Right lobe of liver (tissue), 6 donors: ENCODE measurements around the gene NUDT6. TPM values are rescaled to one million over a fixed set of nuclear protein-coding genes. Genes with fewer than 3 reads are reported as not detected.

Source experiments
- ATAC-seq, 4 donors: fragments of 200-7000 bp; cut with Tn5 transposase; one replicate each; pipeline ENCODE4 v1.9.1; 2020; ENCODE audit warnings: mild to moderate bottlenecking in 4 of 4, moderate library complexity in 4 of 4
- DNase-seq, 3 donors: peaks; one replicate each; pipeline ENCODE4 v3.0.0-alpha.2; 2020
- H3K27ac ChIP-seq, 3 donors: fragments of 200-600 bp; one replicate each; pipeline ENCODE4 v1.8.0; 2022
- H3K27me3 ChIP-seq, 2 donors: fragments of 200-600 bp; one replicate each; pipeline ENCODE4 v1.8.0; 2022
- H3K36me3 ChIP-seq, 4 donors: fragments of 200-600 bp; sonication (generic) in 1 of 4; one replicate each; pipeline versions ENCODE4 v1.5.1 to v1.8.0; 2017 to 2022; ENCODE audit warnings: control low read depth in 1 of 4
- H3K4me1 ChIP-seq, 4 donors: fragments of 200-600 bp; sonication (generic) in 1 of 4; one replicate each; pipeline versions ENCODE4 v1.5.1 to v1.8.0; 2017 to 2022; ENCODE audit warnings: control low read depth in 1 of 4
- H3K4me3 ChIP-seq, 3 donors: fragments of 200-600 bp; one replicate each; pipeline ENCODE4 v1.8.0; 2022
- H3K9me3 ChIP-seq, 4 donors: fragments of 200-600 bp; sonication (generic) in 1 of 4; one replicate each; pipeline versions ENCODE4 v1.5.1 to v1.8.0; 2017 to 2022; ENCODE audit warnings: control low read depth in 1 of 4
- POLR2A ChIP-seq: fragments of 450-650 bp; IDR thresholded peaks from one replicate; pipeline ENCODE4 v1.6.1; 2017; ENCODE audit warnings: antibody characterized with exemption, mild to moderate bottlenecking
- WGBS: methylation state at CpG from one replicate; pipeline ENCODE4 v1.1.6; 2018; ENCODE audit warnings: low coverage, low lambda C conversion rate; ENCODE audit not compliant: insufficient coverage; ENCODE audit errors: missing lambda C conversion rate; 5-methylcytosine and 5-hydroxymethylcytosine counted together
- intact Hi-C, 2 donors: fragments of 100-400 bp; cut with DNase I; formaldehyde crosslinking; loops; one replicate each; pipeline versions ENCODE4 v1.11.2 to v1.14.1; 2022
- total RNA-seq, 6 experiments: library from RNA; depleted of rRNA in 2 of 6; stranded (reverse); fragments of >200 nt in 2 of 6; fragmentation: NEBNext Ultra II Directional in 3 of 6; extraction: Animal tissue kit (Norgen Biotek cat#: 25700) in 3 of 6; gene quantifications; one replicate each; pipeline versions ENCODE4 v1.1.0 to v1.2.4, GENCODE V29; 2016 to 2023
- TF ChIP-seq, protein P1 (sequence below), 4 donors: fragments of 200-600 bp in 3 of 4; fragments of 450-650 bp in 1 of 4; IDR thresholded peaks; one replicate each; pipeline versions ENCODE4 v1.5.1 to v1.8.0; 2016 to 2022; ENCODE audit warnings: antibody characterized with exemption in 4 of 4, mild to moderate bottlenecking in 2 of 4
- donor health status: DM: no; HTN: yes; CAD: no.
- donor health status: DM: no; HTN: no; CAD: no.
- donor health status: DM: no; HTN: no; CAD: no.
- donor health status: DM: no; HTN: yes; CAD: no.
- donor health status: DM: no; HTN: yes; CAD: no.

NUDT6 gene
- total RNA-seq, 6 experiments from 2014 or later, result 8.0 to 20.5 (median 17.1) TPM

DNA sequence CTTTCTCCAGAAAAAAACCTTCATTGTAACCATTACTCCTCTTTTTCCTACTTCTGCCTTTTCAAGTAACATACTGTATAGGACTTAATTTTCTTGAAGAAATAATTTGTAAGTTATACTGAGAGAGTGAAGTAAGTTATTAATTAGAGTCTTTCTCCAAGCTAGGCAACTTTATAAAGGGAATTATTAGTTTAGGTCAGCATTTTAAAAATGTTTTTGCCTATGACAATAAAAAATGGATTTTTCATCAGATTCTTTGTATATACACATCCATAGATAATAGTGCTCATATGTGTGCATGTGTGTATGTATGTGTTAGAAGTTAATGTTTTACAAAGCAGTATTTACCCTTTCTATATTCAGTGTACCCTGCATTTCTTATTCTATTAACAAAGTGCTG is 10.4 kb upstream of the NUDT6 start:
- intact Hi-C loops, result loop anchor here in 1 of 2 donors (10.0 kb wide), 1 partner anchor 188 kb away; no protein-coding TSS in a partner anchor
- ATAC-seq, result no peak
- no peaks in the 10 kb centered on the region for H3K9me3 ChIP-seq
- H3K36me3 ChIP-seq, result peaks cover 0 to 29% (median 8%) of the 10 kb centered on the region in 4 donors
- no peaks in the 10 kb centered on the region for H3K4me1 ChIP-seq
- no peak overlapping the region for H3K27ac ChIP-seq
- DNase-seq, result no peak
- no peak overlapping the region for H3K4me3 ChIP-seq
- TF ChIP-seq, protein P1, sequence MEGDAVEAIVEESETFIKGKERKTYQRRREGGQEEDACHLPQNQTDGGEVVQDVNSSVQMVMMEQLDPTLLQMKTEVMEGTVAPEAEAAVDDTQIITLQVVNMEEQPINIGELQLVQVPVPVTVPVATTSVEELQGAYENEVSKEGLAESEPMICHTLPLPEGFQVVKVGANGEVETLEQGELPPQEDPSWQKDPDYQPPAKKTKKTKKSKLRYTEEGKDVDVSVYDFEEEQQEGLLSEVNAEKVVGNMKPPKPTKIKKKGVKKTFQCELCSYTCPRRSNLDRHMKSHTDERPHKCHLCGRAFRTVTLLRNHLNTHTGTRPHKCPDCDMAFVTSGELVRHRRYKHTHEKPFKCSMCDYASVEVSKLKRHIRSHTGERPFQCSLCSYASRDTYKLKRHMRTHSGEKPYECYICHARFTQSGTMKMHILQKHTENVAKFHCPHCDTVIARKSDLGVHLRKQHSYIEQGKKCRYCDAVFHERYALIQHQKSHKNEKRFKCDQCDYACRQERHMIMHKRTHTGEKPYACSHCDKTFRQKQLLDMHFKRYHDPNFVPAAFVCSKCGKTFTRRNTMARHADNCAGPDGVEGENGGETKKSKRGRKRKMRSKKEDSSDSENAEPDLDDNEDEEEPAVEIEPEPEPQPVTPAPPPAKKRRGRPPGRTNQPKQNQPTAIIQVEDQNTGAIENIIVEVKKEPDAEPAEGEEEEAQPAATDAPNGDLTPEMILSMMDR (IDR thresholded peaks at IDR 0.05), result no peak
- no peak for TF ChIP-seq POLR2A
- H3K27me3 ChIP-seq, result no peaks in the 10 kb centered on the region

DNA sequence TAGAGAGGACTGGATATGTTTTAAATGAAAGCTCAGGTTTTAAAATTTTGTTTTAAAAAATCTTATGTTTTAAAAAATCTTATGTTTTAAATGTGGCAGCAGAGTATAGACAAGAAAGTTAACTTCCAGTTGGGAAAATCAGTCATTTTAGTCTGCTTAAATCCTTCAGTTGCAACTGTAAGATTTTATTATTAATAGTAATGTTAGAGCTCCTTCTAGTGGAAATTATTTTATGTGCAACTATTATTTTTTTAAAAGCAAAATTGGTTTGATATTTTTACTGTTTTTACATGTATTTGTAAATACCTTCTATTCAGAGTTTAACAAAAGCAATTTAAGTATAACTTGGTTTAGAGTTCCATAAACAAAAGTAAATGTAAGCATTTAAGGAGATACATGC is 8.5 kb upstream of the NUDT6 start:
- no peak for TF ChIP-seq POLR2A
- TF ChIP-seq, protein P1 (IDR thresholded peaks at IDR 0.05), result peak; percentile 51 to 66 (median 60)
- no peaks in the 10 kb centered on the region for H3K9me3 ChIP-seq
- H3K27me3 ChIP-seq, result no peaks in the 10 kb centered on the region
- H3K36me3 ChIP-seq, result peaks cover 0 to 26% (median 5%) of the 10 kb centered on the region in 4 donors
- no peaks in the 10 kb centered on the region for H3K4me1 ChIP-seq
- no peak overlapping the region for H3K4me3 ChIP-seq
- H3K27ac ChIP-seq, result no peak overlapping the region
- intact Hi-C loops, result loop anchor here in 1 of 2 donors (10.0 kb wide), 1 partner anchor 186 kb away; no protein-coding TSS in a partner anchor
- ATAC-seq (peak in 3 of 4 donors; percentile 29 to 46 (median 44)), DNase-seq (no peak)

DNA sequence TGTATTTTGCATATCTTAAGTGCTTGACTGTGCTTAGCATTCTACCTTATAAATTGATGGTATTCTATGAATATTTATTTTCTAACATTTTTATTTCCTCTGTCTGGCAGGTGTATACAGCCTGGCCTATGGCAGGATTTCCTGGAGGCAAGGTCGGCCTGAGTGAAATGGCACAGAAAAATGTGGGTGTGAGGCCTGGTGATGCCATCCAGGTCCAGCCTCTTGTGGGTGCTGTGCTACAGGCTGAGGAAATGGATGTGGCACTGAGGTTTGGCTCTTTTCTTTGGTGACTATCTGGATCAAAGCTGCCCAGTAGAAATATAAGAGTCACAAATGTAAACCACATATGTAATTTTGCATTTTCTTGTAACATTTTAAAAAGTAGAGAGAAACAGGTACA is 6.5 kb upstream of the NUDT6 start:
- 60% methylated on average over 1 of the region's 1 CpG for WGBS
- ATAC-seq (no peak), DNase-seq (no peak)
- no peak overlapping the region for H3K27ac ChIP-seq
- H3K27me3 ChIP-seq, result no peaks in the 10 kb centered on the region
- H3K4me1 ChIP-seq, result peaks cover 0 to 3% (median 1%) of the 10 kb centered on the region in 4 donors
- intact Hi-C loops, result loop anchor here in 1 of 2 donors (10.0 kb wide), 1 partner anchor 174 kb away; no protein-coding TSS in a partner anchor
- H3K4me3 ChIP-seq, result no peak overlapping the region
- H3K9me3 ChIP-seq, result no peaks in the 10 kb centered on the region
- peaks cover 0 to 14% (median under 1%) of the 10 kb centered on the region in 4 donors for H3K36me3 ChIP-seq
- TF ChIP-seq, protein P1 (IDR thresholded peaks at IDR 0.05), result no peak
- no peak for TF ChIP-seq POLR2A

DNA sequence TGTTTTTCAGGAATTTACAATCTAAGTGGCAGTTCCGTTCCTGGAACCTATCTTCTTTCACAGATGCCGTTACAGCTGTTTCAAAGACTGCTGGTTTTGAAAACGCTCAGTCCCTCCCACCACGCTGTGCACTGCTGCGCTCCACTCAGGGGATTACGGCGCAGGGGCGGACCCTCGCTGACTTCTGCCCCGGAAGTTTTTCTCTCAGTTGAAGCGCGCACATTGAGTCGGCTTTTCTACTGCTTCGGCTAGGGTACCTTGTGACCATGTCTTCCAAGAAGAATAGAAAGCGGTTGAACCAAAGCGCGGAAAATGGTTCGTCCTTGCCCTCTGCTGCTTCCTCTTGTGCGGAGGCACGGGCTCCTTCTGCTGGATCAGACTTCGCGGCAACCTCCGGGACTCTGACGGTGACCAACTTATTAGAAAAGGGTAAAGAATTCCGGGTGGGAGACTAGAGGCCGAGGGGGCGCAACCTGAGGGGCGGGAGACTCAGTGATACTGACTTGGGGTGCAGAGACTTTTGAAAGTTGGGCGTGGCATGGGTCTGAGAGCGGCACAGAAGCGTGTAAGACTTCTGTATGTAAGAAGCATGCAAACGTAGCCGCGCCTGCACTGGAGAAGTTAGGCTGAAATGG is 597 bp upstream of the NUDT6 start:
- Histone ChIP-seq H3K36me3 (no peaks in the 10 kb centered on the region), H3K9me3 (no peaks in the 10 kb centered on the region), H3K27me3 (no peaks in the 10 kb centered on the region), H3K4me1 (peaks cover 0 to 21% (median 4%) of the 10 kb centered on the region in 4 donors), H3K4me3 (peak overlapping the region; percentile 85 to 92 (median 87)), H3K27ac (peak overlapping the region in 2 of 3 donors; percentile 62 to 70)
- DNase-seq, result peak; percentile 82 to 89 (median 87)
- under 1% methylated on average over 24 of the region's 34 CpGs for WGBS
- TF ChIP-seq POLR2A, result no peak
- TF ChIP-seq, protein P1 (IDR thresholded peaks at IDR 0.05), result no peak
- peak; percentile 91 to 97 (median 95) for ATAC-seq
- intact Hi-C loops, result loop anchor here in 1 of 2 donors (10.0 kb wide), 1 partner anchor 168 kb away; no protein-coding TSS in a partner anchor
